HG03439 (cell line): ENCODE data around the gene PCID2.

Experiments
- ATAC-seq: cut with Tn5 transposase; IDR thresholded peaks from one replicate; pipeline ENCODE4 v1.9.1; 2021; ENCODE audit warnings: mild to moderate bottlenecking, moderate library complexity; ENCODE audit not compliant: unreplicated experiment

The PCID2 gene

GRCh38 chr13:113220141-113220598 is 11.7 kb upstream of the PCID2 start:
- ATAC-seq = no peak

DNA sequence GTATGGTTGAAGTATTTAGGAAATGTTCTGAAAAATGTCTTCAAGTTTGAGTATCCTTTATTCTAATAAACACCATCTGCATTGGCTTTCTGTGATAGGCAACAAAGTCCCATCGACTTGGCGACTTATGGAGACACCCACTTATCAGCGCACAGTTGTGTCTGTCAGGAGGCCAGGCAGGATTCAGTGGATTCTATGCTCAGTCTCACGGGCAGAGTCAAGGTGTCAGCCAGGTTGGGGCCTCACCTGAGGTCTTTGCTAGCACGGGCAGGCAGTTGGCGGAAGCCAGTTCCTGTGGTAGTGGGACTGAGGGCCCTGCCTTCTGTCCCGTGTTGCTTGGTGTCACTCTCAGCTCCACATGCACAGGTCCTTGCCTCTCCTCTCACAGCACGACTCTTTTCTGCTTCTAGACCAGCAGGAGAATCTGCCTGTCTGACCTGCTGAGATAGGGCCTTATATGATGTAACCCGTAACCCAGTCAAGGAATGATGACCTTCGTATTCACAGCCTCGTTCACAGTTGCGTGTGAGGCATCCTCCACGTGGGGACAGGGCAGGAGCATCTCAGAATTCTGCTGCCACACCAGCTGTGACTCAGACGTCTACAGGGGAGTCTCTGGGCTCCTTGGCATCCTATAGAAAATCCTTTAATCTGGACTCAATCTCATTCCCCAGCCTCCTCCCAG is 10.9 kb upstream of the PCID2 start:
- no peak for ATAC-seq

DNA sequence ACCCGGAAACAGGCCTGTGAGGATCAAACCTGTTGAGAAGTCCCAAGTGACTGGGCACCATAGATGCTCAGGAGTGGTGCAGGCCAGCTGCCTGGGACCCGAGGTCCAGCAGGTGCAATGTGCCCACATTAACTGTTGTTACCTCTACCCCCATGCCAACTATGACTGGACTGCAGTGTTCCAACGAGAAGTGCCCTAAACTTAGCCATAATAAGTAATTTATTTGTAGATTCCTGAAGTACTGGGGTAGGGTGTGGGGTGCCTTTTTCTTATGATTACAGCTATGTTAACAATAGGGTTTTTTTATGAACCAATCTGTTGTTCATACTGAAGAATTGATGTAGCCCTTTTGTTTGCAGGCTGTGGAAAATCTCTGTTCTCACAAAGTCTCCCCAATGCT is 10.1 kb upstream of the PCID2 start:
- ATAC-seq = no peak

DNA sequence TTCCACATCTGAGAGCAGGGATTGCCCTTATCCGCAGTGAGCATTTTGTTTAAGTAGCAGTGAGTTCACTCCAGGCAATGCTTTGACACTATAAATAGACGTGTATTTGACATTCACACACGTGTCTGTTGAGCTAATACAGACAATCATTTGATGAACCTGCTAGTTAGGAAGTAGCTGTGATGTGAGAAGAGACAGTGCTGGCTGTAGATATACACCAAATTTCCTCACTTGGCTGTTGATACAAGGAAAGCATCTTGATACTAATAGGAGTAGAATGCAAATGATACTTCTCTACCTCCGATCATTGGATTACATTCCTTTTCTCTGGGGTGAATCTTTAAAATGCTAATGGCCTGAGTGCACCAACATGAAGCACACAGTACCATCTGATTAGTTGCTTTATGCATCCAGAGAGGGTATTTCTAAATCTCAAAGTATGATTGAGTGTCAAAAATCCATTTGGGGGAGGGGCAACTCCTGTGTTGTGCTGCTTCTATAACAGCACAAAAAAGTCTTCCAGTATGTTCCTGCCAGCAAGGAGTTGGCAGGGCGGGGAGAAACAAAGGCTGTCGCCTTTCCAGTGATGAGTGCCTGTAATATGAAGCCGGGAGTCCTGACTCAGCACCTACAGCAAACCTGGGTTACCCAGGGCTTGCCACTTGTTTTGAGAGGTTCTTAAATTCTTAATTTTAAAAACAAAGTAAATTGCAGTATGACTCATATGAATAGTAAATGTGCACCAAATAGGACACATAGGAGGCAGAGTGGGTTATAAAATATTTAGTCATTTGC is 8.0 kb upstream of the PCID2 start:
- ATAC-seq = no peak

DNA sequence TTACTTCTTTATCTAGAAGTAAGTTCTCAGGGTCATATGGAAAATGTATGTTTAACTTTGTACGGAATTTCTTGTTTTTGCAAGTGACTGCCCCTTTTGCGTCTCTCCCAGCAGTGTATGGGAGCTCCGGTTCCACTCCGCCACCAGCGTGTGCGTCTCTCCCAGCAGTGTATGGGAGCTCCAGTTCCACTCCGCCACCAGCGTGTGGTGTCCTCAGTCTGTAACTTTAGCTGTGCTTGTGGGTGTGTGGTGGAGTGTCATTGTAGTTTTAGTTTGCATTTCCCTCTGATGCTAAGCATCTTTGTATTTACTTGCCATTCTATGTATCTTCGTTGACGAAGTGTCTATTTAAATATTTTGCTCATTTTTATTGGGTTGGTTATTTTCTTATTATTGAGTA is 3.3 kb upstream of the PCID2 start:
- ATAC-seq = no peak

GRCh38 chr13:113210833-113211232 is 2.4 kb upstream of the PCID2 start:
- no peak for ATAC-seq

GRCh38 chr13:113209759-113210421 is 1.4 kb upstream of the PCID2 start:
- ATAC-seq = peak; percentile 36

- peak; percentile 44 for ATAC-seq
Measured at GRCh38 chr13:113209336-113209758, 878 bp upstream of the PCID2 start, which contains the start of gene CUL4A. Gene CUL4A (plus strand): TSS chr13:113209613. CDS start chr13:113209628, 15 bp downstream.

DNA sequence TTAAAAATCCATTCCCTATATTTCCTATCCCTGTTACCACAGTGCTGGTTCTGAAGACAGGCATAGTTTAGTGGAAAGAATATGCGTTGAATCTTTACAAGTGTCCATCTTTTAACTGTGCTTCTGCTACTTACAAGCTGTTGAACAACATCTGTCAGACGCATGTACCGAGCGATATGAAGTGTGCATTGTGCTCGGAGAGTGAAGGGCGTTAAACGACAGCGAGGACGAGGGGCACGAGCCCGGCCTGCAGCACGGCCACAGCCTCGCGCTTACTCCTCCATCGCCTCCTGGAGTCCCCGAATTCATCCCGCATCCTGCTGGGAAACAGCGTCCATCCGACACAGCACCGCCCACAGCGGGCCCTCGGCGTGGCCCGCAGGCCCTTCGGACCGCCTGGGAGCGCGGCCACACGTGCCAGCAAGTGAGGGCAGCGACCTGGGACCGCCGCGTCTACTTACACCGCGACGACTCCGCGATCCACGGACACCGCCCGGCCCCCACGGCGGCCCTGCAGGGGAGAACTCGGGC is 514 bp downstream of the PCID2 start:
- peak; percentile 17 for ATAC-seq

DNA sequence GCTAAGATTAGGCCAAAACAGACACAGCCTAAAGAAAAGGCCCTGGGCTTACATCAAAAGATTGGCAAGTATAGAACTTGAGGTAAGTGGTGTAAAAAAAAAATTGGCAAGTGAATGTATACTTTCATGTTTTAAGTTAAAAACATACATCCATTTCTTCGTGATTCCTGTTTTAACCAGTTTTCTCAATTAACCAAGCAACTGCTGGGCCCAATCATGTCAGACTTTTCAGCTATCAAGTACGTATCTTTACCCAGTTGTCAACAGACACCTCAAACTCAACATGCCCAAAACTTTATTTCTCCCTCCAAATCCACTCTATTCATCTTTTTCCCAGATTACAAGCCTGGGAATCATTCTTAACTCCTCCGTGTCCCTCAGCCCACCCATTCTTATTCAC is 1.0 kb downstream of the PCID2 start:
- ATAC-seq = no peak

DNA sequence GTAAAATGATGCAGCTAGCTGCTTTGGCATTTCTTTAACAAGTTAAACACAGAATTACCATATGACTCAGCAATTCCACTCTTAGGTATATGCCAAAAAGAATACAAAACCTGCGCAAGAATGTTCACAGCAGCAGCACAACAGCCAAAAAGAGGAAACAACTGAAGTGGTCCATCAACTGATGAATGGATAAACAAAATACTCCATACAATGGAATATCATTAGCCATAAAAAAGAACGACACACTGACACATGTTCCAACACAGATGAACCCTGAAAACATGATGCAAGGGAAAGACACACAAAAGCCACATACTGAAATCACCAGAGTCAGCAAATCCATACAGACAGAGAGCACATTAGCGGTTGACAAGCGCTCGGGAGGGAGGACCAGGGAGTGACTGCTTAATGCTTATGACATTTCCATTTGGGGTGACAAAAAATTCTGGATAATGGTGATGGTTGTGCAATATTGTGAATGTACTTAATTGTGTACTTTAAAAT is 3.0 kb downstream of the PCID2 start:
- no peak for ATAC-seq

- ATAC-seq = no peak
Measured at GRCh38 chr13:113204378-113204734, 4.1 kb downstream of the PCID2 start.

DNA sequence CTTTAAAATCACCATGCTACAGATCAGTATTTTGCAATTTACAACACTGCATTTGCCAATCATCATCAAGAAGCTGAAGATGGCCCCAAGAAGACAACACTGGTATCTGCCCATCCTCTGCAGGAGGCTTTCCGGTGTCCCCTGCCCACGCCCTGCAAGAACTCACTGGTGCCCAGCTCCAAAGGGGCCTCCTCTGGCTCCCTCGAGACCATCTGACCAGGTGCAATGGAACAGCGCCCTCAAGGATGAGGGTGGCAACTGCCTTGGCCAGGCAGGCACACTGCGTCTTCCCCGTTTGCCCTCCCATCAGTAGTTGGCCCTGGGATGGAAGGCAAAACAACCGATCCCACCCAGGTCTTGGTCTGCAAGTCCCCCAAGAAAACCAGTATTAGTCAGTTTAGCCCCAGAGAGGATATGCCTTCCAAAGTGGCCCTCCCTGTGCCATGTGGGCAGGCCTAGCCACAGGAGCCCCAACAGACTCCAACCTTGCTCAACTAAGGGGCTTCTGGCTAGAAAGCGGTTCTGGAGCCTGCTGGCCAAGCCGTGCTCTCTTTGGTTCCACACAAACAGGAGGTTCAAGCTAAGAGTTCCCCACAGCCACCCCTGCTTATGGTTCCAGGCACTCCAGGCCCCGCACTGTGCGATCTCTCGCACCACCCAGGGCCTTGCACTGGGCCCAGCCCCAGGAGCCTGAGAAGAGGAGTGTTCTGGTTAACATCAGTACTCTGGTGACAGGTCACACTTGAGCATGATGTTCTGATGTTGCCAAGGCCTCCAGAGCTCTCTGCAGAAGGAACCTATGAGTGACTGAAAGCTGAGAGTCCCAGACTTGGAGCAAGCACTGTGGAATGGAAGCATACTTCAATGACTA is 4.7 kb downstream of the PCID2 start:
- ATAC-seq = no peak

GRCh38 chr13:113202912-113203311 is 5.6 kb downstream of the PCID2 start:
- no peak for ATAC-seq

- no peak for ATAC-seq
Measured at GRCh38 chr13:113201815-113202214, 6.7 kb downstream of the PCID2 start.

- ATAC-seq = no peak
Measured at GRCh38 chr13:113196970-113197737, 11.3 kb downstream of the PCID2 start.

GRCh38 chr13:113195360-113195759 is 13.1 kb downstream of the PCID2 start:
- no peak for ATAC-seq

DNA sequence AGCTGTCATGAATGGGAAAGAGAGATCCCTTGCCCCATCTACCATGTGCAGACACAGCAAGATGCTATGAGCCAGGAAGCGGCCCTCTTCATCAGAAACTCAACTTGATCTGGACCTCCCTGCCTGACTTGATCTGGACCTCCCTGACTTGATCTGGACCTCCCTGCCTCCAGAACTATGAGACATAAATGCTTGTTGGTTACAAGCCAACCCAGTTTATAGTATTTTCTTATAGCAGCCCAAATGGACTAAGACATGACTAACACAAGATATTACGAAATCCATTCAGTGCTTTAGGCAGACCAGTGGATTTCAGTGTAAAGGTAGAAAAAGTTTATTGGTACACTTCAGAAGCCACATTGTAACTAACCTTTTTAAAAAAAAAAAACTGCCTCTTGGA is 15.6 kb downstream of the PCID2 start:
- ATAC-seq = no peak

- no peak for ATAC-seq
Measured at GRCh38 chr13:113192279-113192678, 16.2 kb downstream of the PCID2 start.

DNA sequence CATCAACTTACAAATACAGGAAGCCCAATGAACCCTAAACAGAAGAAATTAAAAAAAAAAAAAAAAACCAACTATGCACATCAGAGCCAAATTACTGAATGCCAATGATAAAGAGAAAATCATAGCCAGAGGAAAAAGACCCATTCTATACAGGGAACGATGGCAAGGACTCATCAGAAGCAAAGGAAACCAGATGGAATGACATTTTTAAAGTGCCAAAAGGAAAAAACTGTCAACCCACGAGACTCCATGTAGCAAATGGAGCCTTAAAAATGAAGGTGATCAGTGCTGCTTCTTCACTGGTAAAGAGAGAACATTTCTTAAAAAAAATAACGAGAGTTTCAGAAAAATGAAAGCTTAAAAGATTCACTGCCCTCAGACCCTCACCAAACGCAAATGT is 18.3 kb downstream of the PCID2 start:
- no peak for ATAC-seq
